HS-5 (cell line): ENCODE results near the gene PAK1IP1.
"Not testable (repeated sequence)": the region's sequence is repeated elsewhere in the genome, so short reads cannot be mapped to it uniquely, and the experiment has no call there.

ENCODE experiments used
- DNase-seq: peaks from one replicate; pipeline ENCODE4 v3.0.0-alpha.2; 2012; ENCODE audit warnings: low read depth

Gene PAK1IP1

DNA sequence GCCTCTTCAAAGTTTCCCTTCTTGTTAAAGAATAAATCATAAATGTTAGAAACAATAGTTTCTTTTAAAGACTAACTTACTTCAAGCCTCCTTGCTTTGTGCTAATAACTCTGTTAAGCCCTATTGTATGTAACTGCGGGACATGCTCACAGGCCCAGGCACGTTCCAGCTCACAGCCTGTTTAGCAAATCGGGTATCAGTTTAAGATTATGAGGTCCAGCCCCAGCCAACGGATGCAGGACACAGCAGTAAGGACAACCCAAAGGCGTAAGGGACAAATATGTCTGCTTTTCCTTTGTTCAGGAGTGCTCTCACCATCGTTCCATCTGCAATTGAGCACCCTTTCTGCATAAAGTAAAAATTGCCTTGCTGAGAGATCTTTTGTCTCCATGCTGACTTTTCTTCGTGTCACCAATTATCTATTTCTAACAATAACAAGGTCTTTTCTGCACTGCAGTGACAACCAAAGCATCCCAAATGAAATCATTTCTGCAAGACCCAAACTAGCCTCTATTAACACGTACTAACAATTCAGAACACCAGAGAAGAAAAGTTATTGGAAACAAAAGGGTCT is 1.7 kb upstream of the PAK1IP1 start:
- DNase-seq, result no peak

DNA sequence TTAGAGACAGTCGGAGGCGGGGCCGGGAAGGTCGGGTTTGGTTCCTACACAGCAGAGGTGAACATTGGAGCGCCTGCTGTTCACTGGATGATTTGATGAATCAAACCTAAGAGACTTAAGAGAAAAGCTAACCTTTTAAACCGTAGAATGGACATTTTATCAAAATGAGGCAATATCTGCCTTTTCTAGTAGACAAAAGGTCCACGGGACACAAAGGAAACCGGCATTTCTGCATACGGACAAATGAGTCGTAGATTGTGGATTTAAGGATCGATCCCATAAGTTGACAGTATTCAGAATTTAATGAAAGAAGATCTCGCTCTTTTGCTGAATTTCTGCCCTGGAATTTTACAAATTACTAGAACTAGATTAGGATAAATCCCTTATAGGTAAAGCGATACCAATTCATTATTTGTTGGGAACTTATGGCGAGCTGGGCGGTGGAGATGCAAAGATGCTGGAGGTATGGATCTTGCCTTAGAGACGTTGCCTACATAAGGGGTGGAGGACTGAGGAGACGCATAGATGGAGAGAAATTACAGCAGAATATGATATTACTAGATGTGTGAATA is 400 bp downstream of the PAK1IP1 start:
- no peak for DNase-seq

DNA sequence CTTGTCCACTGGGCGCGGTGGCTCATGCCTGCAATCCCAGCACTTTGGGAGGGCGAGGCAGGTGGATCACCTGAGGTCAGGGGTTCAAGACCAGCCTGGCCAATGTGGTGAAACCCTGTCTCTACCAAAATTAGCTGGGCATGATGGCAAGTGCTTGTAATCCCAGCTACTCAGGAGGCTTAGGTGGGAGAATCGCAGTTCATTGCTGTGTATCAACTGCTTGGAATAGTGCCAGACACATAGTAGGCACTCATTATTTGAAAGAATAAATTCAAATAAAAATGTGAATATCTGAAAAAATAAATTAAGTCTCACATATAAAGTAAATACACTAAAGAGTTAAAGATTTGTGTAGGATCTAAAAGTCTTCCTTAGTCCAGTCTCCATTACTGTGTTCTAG is 1.9 kb downstream of the PAK1IP1 start:
- no peak for DNase-seq

DNA sequence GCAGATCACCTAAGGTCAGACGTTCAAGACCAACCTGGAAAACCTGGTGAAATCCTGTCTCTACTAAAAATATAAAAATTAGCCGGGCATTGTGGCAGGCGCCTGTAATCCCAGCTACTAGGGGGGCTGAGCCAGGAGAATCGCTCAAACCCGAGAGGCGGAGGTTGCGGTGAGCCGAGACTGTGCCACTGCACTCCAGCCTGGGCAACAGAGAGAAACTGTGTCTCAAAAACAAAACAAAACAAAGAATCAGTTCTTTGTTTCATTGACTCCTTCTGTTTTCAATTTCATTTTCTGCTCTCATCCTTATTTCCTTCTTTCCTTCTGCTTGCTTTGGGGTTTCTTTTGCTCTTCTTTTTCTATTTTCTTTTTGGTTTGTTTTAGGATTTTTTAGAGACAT is 19.2 kb downstream of the PAK1IP1 start:
- DNase-seq, result no peak

DNA sequence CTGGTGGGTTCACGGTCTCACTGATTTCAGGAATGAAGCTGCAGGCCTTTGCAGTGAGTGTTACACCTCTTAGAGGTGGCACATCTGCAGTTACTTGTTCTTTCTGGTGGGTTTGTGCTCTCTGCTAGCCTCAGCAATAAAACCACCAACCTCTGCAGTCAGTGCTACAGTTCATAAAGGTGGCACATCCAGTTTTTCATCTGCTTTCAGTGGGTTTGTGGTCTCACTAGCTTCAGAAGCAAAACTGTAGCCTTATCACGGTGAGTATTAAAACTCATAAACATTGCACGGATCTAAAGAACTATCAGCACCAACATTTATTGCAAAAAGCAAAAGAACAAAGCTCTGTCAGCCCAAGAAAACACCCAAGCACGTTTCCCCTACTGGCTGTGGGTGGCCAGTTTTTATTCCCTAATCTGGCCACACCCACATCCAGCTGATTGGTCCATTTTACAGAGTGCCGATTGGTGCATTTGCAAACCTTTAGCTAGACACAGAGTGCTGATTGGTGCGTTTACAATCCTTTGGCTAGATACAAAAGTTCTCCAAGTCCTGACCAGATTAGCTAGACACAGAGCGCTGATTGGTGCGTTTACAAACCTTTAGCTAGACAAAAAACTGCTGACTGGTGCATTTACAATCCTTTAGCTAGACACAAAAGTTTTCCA is 24.7 kb downstream of the PAK1IP1 start:
- no peak for DNase-seq

DNA sequence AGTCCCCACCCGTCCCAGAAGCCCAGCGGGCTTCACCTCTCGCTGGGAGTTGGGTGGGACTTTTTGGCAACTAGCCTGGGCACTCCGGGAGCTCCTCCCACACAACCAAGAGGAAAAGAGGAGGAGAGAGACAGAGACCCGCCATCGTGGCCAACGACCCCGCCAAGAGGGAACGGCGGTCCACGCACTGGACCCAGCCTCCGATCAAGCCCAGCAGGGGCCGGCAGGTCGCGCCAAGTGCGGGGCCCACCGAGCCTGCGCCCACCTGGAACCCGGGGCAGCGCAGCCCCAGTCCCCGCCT is 25.1 kb downstream of the PAK1IP1 start:
- DNase-seq, result no peak

DNA sequence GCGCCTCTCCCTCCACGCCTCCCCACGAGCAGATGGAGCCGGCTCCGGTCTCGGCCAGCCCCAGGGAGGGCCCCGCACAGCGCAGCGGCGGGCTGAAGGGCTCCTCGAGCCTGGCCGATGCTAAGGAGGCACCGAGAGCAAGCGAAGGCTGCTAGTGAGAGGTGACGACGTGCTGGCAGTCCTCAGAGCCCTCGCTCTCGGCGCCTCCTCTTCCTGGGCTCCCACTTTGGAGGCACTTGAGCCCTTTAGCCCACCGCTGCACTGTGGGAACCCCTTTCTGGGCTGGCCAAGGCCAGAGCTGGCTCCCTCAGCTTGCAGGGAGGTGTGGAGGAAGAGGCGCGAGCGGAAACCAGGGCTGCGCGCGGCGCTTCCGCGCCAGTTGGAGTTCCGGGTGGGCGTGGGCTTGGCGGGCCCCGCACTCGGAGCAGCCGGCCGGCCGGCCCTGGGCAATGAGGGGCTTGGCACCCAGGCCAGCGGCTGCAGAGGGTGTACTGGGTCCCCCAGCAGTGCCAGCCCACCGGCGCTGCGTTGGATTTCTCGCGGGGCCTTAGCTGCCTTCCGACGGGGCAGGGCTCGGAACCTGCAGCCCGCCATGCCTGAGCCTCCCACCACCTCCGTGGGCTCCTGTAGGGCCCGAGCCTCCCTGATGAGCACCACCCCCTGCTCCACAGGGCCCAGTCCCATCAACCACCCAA is 25.6 kb downstream of the PAK1IP1 start:
- no peak for DNase-seq

DNA sequence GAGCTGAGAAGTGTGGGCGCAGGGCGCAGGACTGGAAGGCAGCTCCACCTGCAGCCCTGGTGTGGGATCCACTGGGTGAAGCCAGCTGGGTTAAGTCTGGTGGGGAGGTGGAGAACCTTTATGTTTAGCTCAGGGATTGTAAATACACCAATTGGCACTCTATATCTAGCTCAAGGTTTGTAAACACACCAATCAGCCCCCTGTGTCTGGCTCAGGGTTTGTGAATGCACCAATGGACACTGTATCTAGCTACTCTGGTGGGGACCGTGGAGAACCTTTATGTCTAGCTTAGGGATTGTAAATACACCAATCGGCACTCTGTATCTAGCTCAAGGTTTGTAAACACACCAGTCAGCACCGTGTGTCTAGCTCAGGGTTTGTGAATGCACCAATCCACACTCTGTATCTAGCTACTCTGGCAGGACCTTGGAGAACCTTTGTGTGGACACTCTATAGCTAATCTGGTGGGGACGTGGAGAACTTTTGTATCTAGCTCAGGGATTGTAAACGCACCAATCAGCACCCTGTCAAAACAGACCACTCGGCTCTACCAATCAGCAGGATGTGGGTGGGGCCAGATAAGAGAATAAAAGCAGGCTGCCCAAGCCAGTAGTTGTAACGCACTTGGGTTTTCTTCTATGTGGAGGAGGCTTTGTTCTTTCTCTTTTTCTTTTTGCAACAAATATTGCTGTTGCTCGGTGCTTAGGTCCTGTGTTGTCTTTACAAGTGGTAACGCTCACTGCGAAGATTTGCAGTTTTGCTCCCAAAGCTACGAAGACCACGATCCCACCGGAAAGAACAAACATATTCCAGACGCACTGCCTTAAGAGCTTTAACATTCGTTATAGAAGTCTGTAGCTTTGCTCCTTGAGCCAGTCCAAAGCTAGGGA is 26.4 kb downstream of the PAK1IP1 start:
- DNase-seq, result not testable (repeated sequence)

DNA sequence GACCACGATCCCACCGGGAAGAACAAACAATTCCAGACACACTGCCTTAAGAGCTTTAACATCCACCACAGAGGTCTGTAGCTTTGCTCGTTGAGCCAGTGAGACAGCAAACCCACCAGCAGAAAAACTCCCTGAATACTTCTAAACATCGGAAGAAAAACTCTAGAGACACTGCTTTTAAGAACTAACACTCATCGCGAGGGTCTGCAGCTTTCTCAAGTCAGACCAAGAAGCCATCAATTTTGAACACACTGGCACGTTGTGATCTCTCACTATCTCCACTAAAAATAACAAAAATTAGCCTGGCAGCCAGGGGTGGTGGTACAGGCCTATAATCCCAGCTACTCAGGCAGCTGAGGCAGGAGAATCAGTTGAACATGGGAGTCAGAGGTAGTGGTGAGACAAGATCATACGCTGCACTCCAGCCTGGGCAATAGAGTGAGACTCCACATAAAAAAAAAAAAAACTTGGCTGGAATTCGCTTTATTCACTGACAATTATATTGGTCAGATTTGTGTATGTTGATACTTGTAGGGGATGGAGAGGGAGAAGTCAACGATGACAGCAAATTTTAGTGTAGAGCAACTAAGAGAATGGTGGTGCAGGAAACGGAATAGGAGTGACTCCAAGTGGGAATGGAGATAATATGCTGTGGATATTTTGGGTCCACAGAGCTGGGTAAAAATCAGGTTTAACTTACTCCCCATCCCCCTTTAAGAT is 27.2 kb downstream of the PAK1IP1 start:
- no peak for DNase-seq

DNA sequence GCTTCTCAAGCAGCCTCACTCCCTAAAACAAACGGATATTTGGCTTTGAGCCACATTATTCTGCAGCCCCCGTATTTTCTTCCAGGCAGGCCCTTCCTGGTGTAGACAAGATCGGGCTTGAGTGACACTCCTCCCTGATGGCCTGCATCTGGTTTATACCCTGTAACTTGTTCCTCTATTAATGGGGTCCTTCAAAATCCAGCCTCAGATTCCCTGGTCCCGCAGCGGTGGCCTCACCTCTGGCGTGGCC is 27.7 kb downstream of the PAK1IP1 start:
- DNase-seq, result no peak

DNA sequence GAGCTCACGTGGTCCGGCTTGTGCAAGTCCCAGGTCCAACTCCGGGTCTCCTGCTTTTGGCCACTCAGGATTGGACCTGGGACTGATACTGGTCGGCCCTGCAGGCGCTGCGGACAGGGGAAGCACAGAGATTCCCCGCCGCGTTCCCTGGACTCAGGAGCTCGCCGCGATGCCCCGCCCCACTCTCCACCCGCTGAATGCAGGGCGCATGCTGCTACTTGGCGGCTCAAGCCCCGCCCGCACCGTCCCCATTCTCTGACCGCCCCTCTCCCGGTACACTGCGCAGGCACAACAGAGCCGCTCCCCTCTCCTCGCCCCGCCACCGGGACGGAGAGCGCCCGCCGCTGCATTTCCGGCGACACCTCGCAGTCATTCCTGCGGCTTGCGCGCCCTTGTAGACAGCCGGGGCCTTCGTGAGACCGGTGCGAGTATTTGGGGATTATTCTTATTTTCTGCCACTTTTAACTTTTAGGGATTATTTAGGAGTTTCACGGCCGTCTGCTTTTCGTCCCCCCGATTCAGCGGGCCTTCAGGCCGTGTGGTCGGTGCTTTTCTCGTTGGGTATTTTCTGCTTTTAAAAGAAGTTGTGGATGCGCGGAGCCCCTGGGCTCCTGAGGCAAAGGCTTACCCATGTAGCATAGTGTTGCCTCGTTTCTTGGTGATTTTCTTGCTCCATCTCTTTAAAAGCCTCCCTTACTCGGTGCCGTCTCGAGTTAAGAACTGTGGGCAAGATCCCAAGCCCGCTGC is 28.2 kb downstream of the PAK1IP1 start, which contains the start of gene TMEM14C:
TSS of gene TMEM14C (plus strand) at position 251 of the 747 bp plus-strand sequence. CDS start 1,544 bp downstream, outside the sequence.
- DNase-seq, result peak; percentile 89

DNA sequence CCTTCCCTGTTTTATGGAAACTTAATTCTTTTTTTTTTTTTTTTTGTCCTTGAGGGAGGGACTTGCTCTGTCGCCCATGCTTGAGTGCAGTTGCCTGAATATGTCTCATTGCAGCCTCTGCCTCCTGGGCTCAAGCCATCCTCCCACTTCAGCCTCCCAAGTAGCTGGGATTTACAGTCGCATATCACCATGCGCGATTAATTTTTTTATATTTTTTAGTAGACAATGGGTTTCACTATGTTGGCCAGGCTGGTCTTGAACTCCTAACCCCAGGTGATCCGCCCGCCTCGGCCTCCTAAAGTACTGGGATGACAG is 28.8 kb downstream of the PAK1IP1 start:
- no peak for DNase-seq

DNA sequence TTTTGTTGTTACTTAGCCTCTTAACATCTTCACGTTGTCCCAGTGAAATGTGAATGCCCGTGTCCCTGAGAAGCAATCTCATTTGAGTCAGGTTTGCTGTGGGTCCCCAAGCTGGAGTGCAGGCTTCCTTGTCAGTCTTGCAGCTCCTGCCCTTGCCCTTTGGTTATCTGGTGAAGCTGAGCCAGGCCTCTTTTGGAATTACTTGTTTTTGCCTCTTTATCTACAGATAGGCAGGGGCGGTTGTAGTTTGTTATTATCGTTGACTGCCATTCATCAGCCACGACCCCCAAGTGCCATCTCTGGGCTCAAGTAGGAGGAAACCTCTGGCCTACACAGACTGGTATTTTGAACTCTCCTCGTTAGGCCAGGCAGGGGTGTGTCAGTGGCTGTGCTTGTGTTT is 30.3 kb downstream of the PAK1IP1 start:
- DNase-seq, result no peak

DNA sequence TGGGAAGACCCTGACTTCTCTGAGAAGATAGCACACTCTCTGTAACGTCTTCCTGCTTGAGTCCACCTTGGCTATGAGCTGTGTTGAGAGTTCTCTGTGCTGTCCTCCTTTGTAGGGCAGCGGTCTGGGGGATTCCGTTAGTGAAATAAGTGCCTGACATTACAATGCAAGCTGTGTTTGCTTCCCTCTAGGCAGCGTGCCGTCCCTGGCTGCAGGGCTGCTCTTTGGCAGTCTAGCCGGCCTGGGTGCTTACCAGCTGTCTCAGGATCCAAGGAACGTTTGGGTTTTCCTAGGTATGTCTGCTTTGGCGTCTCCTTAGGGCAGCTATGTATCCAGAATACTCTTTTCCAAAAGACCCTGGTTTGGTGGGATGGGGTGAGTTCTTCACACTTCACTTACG is 30.9 kb downstream of the PAK1IP1 start:
- DNase-seq, result no peak

DNA sequence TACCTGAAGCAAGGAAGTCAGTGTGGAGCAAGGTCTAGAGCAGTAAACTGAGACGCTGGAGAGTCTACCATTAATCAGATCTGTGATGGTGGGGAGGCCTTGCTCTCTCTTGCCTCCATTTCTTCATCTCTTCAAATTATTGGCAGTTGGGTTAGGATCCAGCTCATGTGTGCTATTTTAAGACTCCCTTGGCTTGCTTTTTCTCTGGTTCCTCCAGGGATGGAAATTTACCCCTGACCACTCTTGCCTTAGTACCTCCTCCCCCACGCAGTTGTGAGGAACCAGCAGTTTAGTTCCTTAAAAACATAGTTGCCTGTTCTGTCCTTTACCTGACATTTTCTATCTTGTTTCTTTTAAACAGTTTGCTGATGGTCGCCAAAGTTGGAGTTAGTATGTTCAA is 35.5 kb downstream of the PAK1IP1 start:
- DNase-seq, result no peak

DNA sequence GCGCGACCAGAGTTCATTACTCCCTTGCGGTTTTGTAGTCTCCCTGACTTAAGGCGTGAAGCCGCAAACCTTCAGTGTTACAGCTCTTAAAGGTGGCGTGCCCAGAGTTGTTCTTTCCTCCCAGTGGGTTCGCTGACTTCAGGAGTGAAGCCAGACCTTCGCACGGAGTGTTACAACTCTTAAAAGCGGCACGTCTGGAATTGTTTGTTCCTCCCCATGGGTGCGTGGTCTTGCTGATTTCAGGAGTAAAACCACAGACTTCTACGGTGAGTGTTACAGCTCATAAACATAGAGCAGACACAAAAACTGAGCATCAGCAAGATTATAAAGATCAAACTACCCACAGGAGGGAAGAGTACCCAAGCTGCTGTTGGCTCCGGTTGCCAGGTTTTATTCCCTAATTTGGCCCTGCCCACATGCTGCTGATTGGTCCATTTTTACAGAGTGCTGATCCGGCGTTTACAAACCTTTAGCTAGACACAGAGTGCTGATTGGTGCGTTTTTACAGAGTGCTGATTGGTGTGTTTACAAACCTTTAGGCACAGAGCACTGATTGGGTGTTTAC is 38.5 kb downstream of the PAK1IP1 start:
- DNase-seq, result no peak

DNA sequence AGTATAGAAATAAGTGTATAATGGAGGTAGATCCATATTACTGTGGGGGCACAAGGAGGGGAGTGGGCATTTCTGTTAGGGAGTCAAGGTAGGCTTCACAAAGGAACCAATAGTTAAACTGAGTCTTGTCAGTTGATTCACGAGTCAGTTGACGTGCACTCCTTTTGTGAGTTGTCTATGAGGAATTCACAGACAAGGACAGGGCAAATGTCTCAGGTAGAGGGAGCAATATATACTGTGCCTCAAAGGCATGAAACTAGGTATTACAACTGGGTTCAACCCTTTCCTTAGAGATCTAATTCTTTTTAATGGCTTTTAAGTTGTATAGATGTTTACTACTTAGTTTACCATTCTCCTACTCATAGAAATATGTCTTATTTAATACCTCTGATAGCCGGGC is 39.1 kb downstream of the PAK1IP1 start:
- DNase-seq, result no peak

DNA sequence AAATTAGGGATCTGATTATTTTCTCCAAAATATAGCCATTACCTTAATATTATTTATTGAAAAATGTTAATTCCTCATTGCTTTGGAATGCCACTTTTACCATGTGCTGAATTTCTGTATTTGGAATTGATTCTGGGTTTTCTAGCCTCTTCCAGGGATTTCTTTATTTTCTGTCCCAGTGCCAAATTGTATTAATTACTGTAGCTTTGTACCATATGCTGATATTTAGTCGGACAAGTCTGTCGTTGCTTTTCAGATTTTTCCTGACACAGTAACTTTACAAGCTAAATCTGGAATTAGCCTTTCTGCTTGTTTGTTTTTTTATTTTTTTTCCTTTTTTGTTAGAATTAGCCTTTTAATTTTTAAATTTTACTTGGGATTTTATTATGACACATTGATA is 42.0 kb downstream of the PAK1IP1 start:
- DNase-seq, result no peak

DNA sequence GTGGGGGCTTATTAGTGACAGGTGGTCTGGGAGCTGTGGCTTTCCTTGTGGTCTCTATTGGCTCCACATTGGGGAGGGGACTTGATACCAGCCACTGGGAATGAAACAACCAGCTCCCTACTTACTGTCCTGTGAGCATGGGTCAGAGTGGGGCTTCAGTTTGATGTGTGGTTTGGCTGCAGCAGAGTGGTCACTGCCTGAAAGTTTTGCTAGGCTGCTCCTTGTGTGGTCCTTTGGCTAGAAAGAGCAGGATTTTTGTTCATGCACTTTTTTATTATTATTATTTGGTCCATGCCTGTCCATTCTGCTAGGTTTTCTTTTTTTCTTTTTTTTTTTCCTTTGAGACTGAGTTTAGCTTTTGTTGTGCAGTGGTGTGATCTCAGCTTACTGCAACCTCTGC is 45.3 kb downstream of the PAK1IP1 start:
- no peak for DNase-seq

DNA sequence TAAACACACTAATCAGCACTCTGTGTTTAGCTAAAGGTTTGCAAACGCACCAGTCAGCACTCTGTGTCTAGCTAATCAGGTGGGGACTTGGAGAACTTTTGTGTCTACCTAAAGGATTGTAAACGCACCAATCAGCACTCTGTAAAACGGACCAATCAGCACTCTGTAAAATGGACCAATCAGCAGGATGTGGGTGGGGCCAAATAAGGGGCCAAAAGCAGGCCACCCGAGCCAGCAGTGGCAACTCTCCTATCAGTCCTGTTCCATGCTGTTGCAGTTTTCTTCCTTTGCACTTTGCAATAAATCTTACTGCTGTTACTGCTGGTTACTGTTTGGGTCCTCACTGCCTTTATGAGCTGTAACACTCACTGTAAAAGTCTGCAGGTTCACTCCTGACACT is 46.9 kb downstream of the PAK1IP1 start:
- DNase-seq, result not testable (repeated sequence)

DNA sequence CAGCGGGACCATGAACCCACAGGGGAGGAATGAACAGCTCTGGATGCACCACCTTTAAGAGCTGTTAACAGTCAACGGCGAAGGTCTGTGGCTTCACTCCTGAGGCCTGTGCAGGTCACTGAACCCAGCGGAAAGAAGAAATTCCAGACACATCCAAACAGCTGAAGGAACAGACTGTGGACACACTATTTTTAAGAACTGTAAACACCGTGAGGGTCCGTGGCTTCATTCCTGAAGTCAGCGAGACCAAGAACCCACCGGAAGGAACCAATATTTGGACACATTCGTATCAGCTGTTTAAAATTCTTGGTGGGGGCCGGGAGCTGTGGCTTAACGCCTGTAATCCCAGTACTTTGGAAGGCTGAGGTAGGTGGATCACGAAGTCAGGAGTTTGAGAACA is 47.5 kb downstream of the PAK1IP1 start:
- DNase-seq, result no peak
